ENCODE data around the gene TENM3. TPM values are rescaled to one million over a fixed set of nuclear protein-coding genes. Genes with fewer than 3 reads are reported as not detected.
"Not testable (repeated sequence)": the region's sequence is repeated elsewhere in the genome, so short reads cannot be mapped to it uniquely, and the experiment has no call there.

TENM3 gene
- 9.3 and 13.8 TPM in 2 replicates for total RNA-seq (2013; cell fraction: nucleolus; rRNA removed)
- total RNA-seq (2014; rRNA removed) (0.05 and 0.11 TPM in 2 replicates), total RNA-seq (2014; rRNA removed; fragmentation: Illumina TruSeq; extraction: Trizol) (0.04 and 0.37 TPM in 2 replicates), total RNA-seq (2021) (0.26 and 0.35 TPM in 2 replicates), polyA plus RNA-seq (2011; rRNA removed) (0.95 and 1.7 TPM in 2 replicates), polyA plus RNA-seq (2014; fragmentation: Illumina TruSeq; extraction: Trizol) (0.12 and 0.17 TPM in 2 replicates), polyA plus RNA-seq (2014; fragmentation: Nextera tagmentation; extraction: Ambion mirVana) (under 1 TPM in 1 of 2 experiments, not detected in 1; 0.02 TPM), polyA plus RNA-seq (2014; rRNA removed) (0.01 TPM in 1 of 2 replicates, not detected in the other), polyA plus RNA-seq (2016; fragmentation: Nextera tagmentation; extraction: Ambion mirVana) (under 1 TPM in 1 of 2 experiments, not detected in 1; 0.04 TPM), polyA minus RNA-seq (2011; rRNA and poly(A)+ RNA removed) (3.5 and 3.6 TPM in 2 replicates), Bru-seq, nascent RNA (percentile 29 among the genes with signal in this experiment), BruChase-seq, experiment 1, labeled RNA remaining after a 6-hour chase (percentile 25 among the genes with signal in this experiment), BruChase-seq, experiment 2, labeled RNA remaining after a 2-hour chase (percentile 25 among the genes with signal in this experiment)
- 0.51 TPM for polyA plus RNA-seq (2011; ENCODE audit: low read depth)
- polyA plus RNA-seq (2011; cell fraction: cytosol; rRNA removed), result 0.90 and 1.1 TPM in 2 replicates
- polyA plus RNA-seq (2011; cell fraction: nucleus; rRNA removed), result 1.0 and 1.6 TPM in 2 replicates
- polyA plus RNA-seq (2012), result 0.06 and 0.09 TPM in 2 replicates
- polyA minus RNA-seq (2011; cell fraction: cytosol; rRNA and poly(A)+ RNA removed), result 0.94 and 1.5 TPM in 2 replicates
- polyA minus RNA-seq (2011; cell fraction: nucleus; rRNA and poly(A)+ RNA removed), result 1.7 and 2.1 TPM in 2 replicates
- long read RNA-seq, experiment 1, partial matches to known transcripts, result 0 of 1 reads
- long read RNA-seq, experiment 1, other reads (novel, unspliced or antisense), result 1 of 1 reads
- long read RNA-seq, experiment 2, result 0 reads

GRCh38 chr4:182243204-182243603 lies at the start of gene TENM3:
TSS of gene TENM3 (plus strand) at chr4:182243402. CDS start at chr4:182324021, 80,619 bp downstream.
- H4K20me1 ChIP-seq (ENCODE audit: control insufficient read depth, insufficient read depth); RAD21 ChIA-PET (ENCODE audit: unreplicated experiment); H3K4me2 ChIP-seq (ENCODE audit: control insufficient read depth, insufficient read depth); H3K9me3 ChIP-seq (replicated peaks; ENCODE audit: control insufficient read depth, insufficient read depth, low read length); CTCF ChIA-PET; H3K27me3 ChIP-seq (replicated peaks in 1 of 2; ENCODE audit: control insufficient read depth in 2 of 2, insufficient read depth in 2 of 2, low read length in 1 of 2); SMC1A ChIA-PET (ENCODE audit: uncharacterized antibody, unreplicated experiment); intact Hi-C loops (cut with micrococcal nuclease; ENCODE audit: unreplicated experiment); H3K4me3 ChIP-seq; ATAC-seq; in situ Hi-C loops (cut with MboI); BruUV-seq (replicated peaks); FAIRE-seq; DNase-seq (ENCODE audit: low read depth, low spot score); H3K79me2 ChIP-seq (ENCODE audit: control insufficient read depth, insufficient read depth, low read length); H3K36me3 ChIP-seq (ENCODE audit: control insufficient read depth in 2 of 2, insufficient read depth in 2 of 2, low read length in 1 of 2); H3K4me1 ChIP-seq (ENCODE audit: control insufficient read depth, insufficient read depth, low read length); POLR2A ChIA-PET; H3K27ac ChIP-seq (ENCODE audit: control insufficient read depth, insufficient read depth); H2AFZ ChIP-seq (ENCODE audit: control insufficient read depth, low read depth, low read length); H3K9ac ChIP-seq (ENCODE audit: control insufficient read depth, insufficient read depth, low read length): not testable (repeated sequence)
- 46% methylated on average over 8 of the region's 8 CpGs for WGBS (ENCODE audit: insufficient coverage, insufficient replicate concordance, low lambda C conversion rate, missing lambda C conversion rate)

DNA sequence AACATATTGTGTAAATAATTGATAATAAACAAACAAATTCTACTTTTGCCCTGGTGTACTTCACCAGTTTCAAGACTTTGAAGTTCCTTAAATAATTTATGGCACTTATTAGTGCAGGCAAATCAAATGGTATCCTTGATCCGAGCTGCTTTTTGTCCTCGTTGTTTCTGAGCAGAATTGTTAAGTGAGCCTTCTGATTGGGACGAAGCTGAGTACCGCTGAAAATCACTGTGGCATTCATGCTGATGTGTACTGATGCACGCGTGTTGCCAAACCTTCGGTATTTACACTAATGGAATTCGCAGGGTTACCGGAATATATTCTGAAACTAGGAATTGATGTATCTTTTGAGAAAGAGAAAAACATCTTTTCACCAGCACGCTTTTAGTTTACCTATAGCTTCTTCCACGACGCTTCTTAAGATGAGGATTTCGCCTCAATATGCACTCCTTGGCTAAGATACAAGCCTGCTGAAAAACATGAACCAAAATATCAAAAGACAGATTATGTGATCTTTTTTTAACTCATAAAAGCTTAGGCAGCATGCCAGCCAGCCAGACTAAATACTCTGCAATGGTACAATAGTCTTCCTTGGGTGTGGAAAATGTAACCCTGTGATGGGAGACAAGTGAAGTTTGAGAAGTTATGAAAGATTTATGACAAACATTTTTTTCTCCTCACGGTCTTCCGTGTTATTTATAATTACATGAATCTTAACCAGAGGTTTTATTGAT lies 48.9 kb upstream of the TENM3 start:
- POLR2A ChIA-PET, result no interaction called here
- no peaks in the 10 kb centered on the region for H3K9me3 ChIP-seq (replicated peaks; ENCODE audit: control insufficient read depth, insufficient read depth, low read length)
- H4K20me1 ChIP-seq (ENCODE audit: control insufficient read depth, insufficient read depth), result no peaks in the 10 kb centered on the region
- RAD21 ChIA-PET (ENCODE audit: unreplicated experiment), result no interaction called here
- no peaks in the 10 kb centered on the region for H3K27me3 ChIP-seq (replicated peaks in 1 of 2; ENCODE audit: control insufficient read depth in 2 of 2, insufficient read depth in 2 of 2, low read length in 1 of 2)
- H3K79me2 ChIP-seq (ENCODE audit: control insufficient read depth, insufficient read depth, low read length), result no peaks in the 10 kb centered on the region
- SMC1A ChIA-PET (ENCODE audit: uncharacterized antibody, unreplicated experiment), result interaction anchor here (0.7 kb wide), 1 partner anchor 235 kb away, joined by 3 read pairs; no protein-coding TSS in a partner anchor
- WGBS (ENCODE audit: insufficient coverage, insufficient replicate concordance, low lambda C conversion rate, missing lambda C conversion rate), result 41% methylated on average over 15 of the region's 15 CpGs
- CTCF ChIA-PET, result interaction anchor here (0.5 kb wide), 1 partner anchor 1070 kb away, joined by 3 read pairs; no protein-coding TSS in a partner anchor
- DNase-seq (ENCODE audit: low read depth, low spot score), result no peak
- ATAC-seq, result no peak
- no peak for FAIRE-seq
- H3K4me2 ChIP-seq (ENCODE audit: control insufficient read depth, insufficient read depth), result no peak overlapping the region
- H3K4me3 ChIP-seq, result no peak overlapping the region
- H3K4me1 ChIP-seq (ENCODE audit: control insufficient read depth, insufficient read depth, low read length), result no peaks in the 10 kb centered on the region
- no peak overlapping the region for H3K9ac ChIP-seq (ENCODE audit: control insufficient read depth, insufficient read depth, low read length)
- H2AFZ ChIP-seq (ENCODE audit: control insufficient read depth, low read depth, low read length), result no peak overlapping the region
- in situ Hi-C loops (cut with MboI), result no loop called here
- intact Hi-C loops (cut with micrococcal nuclease; ENCODE audit: unreplicated experiment), result no loop called here
- no peak overlapping the region for H3K27ac ChIP-seq (ENCODE audit: control insufficient read depth, insufficient read depth)
- H3K36me3 ChIP-seq (ENCODE audit: control insufficient read depth in 2 of 2, insufficient read depth in 2 of 2, low read length in 1 of 2), result no peaks in the 10 kb centered on the region
- no TSS peak for BruUV-seq (replicated peaks)
- TF ChIP-seq HDAC6 (IDR thresholded peaks at IDR 0.05; ENCODE audit: unreplicated experiment) (no peak), SRF (IDR thresholded peaks at IDR 0.05; ENCODE audit: low read depth in 2 of 2, low read length in 2 of 2) (no peak), NR2F1 (conservative IDR thresholded peaks at IDR 0.05) (no peak), DPF2 (IDR thresholded peaks at IDR 0.05) (no peak), ETV6 (conservative IDR thresholded peaks at IDR 0.05 in 1 of 2, IDR thresholded peaks at IDR 0.05 in 1 of 2; ENCODE audit: borderline replicate concordance in 1 of 2, low read depth in 1 of 2) (no peak)
- TF ChIP-seq, protein P1, sequence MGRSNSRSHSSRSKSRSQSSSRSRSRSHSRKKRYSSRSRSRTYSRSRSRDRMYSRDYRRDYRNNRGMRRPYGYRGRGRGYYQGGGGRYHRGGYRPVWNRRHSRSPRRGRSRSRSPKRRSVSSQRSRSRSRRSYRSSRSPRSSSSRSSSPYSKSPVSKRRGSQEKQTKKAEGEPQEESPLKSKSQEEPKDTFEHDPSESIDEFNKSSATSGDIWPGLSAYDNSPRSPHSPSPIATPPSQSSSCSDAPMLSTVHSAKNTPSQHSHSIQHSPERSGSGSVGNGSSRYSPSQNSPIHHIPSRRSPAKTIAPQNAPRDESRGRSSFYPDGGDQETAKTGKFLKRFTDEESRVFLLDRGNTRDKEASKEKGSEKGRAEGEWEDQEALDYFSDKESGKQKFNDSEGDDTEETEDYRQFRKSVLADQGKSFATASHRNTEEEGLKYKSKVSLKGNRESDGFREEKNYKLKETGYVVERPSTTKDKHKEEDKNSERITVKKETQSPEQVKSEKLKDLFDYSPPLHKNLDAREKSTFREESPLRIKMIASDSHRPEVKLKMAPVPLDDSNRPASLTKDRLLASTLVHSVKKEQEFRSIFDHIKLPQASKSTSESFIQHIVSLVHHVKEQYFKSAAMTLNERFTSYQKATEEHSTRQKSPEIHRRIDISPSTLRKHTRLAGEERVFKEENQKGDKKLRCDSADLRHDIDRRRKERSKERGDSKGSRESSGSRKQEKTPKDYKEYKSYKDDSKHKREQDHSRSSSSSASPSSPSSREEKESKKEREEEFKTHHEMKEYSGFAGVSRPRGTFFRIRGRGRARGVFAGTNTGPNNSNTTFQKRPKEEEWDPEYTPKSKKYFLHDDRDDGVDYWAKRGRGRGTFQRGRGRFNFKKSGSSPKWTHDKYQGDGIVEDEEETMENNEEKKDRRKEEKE (IDR thresholded peaks at IDR 0.05), result no peak

All from GM12878 (cell line).